GM13976 (cell line): ENCODE data around the gene ZNF614.
A peak's percentile ranks its signal among the peaks of the same experiment; 100 is the strongest.
"Not testable (repeated sequence)": the region's sequence is repeated elsewhere in the genome, so short reads cannot be mapped to it uniquely, and the experiment has no call there.

Source experiments
- DNase-seq: peaks from one replicate; pipeline ENCODE4 v3.0.0; 2012; ENCODE audit warnings: low spot score
- CTCF ChIP-seq: IDR thresholded peaks from 2 replicates; pipeline ENCODE4 v1.5.1; 2012; ENCODE audit warnings: borderline replicate concordance, mild to moderate bottlenecking; ENCODE audit not compliant: insufficient read depth; ENCODE audit errors: extremely low read depth, missing control alignments, control extremely low read depth
- in situ Hi-C: fragments of 300-500 bp; cut with MboI; formaldehyde crosslinking; loops from one replicate; pipeline ENCODE4 v1.12.0; 2022; ENCODE audit warnings: low sequenced_read_pairs, mixed read lengths, inconsistent platforms; ENCODE audit not compliant: unreplicated experiment

Gene ZNF614

GRCh38 chr19:52048555-52049501, 20.6 kb upstream of the ZNF614 start, which contains the start of gene ZNF432:
TSS of gene ZNF432 (minus strand) at chr19:52048838. CDS start at chr19:52046868, 1,970 bp downstream.
- no peak for TF ChIP-seq CTCF
- in situ Hi-C loops = no loop called here
- peak; percentile 89 for DNase-seq

DNA sequence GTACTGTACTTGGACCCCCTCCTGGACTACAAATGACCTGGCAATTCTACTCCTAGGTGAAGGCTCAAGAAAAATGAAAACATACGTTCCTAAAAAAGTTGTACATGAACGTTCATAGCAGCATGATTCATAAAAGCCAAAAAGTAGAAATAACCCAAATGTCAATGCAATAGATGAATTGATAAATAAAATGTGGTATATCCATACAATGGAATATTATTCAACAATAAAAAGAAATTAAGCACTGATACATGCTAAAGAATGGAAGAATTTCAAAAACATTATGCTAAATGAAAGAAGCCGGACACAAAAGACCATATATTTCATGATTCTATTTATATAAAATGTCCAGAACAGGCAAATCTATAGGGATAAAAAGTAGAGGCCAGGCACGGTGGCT, 11.0 kb upstream of the ZNF614 start:
- no peak for DNase-seq
- no peak for TF ChIP-seq CTCF
- in situ Hi-C loops = no loop called here

GRCh38 chr19:52034051-52034728, 6.0 kb upstream of the ZNF614 start:
- no peak for TF ChIP-seq CTCF
- no peak for DNase-seq
- in situ Hi-C loops = no loop called here

- TF ChIP-seq CTCF = no peak
- in situ Hi-C loops = no loop called here
- DNase-seq = no peak
Observed at GRCh38 chr19:52028780-52029123, 573 bp upstream of the ZNF614 start.

DNA sequence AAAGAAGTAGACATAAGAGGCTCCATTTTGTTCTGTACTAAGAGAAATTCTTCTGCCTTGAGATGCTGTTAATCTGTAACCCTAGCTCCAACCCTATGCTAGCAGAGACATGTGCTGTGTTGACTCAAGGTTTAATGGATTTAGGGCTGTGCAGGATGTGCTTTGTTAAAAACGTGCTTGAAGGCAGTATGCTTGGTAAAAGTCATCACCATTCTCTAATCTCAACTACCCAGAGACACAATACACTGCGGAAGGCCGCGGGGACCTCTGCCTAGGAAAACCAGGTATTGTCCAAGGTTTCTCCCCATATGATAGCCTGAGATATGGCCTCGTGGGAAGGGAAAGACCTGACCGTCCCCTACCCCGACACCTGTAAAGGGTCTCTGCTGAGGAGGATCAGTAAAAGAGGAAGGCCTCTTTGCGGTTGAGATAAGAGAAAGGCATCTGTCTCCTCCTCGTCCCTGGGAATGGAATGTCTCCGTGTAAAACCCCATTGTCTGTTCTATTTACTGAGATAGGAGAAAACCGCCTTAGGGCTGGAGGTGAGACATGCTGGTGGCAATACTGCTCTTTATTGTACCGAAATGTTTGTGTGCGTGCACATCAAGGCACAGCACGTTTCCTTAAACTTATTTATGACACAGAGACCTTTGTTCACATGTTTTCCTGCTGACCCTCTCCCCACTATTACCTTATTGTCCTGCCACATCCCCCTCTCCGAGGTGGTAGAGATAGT, 1.8 kb downstream of the ZNF614 start:
- in situ Hi-C loops, DNase-seq: not testable (repeated sequence)

GRCh38 chr19:52024478-52024877, 3.7 kb downstream of the ZNF614 start:
- DNase-seq, in situ Hi-C loops: not testable (repeated sequence)

GRCh38 chr19:52022193-52022592, 6.0 kb downstream of the ZNF614 start:
- in situ Hi-C loops = no loop called here
- no peak for DNase-seq

More at GRCh38 chr19:52022193-52022592, 6.0 kb downstream of the ZNF614 start:
- no peak for TF ChIP-seq CTCF
